ENCODE results near the gene SUCLG2. TPM values are rescaled to one million over a fixed set of nuclear protein-coding genes. Genes with fewer than 3 reads are reported as not detected.

SUCLG2 gene
- total and polyA plus RNA-seq, 10 of the 15 experiments (the other 5 are each of a cell fraction or from before 2014, with no cell fraction given): 17.8 to 50.9 (median 37.2) TPM

- TF ChIP-seq BMI1 (IDR thresholded peaks at IDR 0.05; ENCODE audit: borderline replicate concordance) (no peak; the same call in 1 of the 2 replicates), SUZ12 (IDR thresholded peaks at IDR 0.05; ENCODE audit: unreplicated experiment) (no peak), HSF1 (IDR thresholded peaks at IDR 0.05; ENCODE audit: low read depth, low read length) (no peak), SMAD1 (IDR thresholded peaks at IDR 0.05; ENCODE audit: low read depth, partially characterized antibody) (no peak), RUNX3 (IDR thresholded peaks at IDR 0.05; ENCODE audit: low read length) (peak; percentile 94), CUX1 (IDR thresholded peaks at IDR 0.05; ENCODE audit: insufficient replicate concordance, low read depth, low read length) (no peak), CEBPZ (IDR thresholded peaks at IDR 0.05; ENCODE audit: low read depth, low read length) (no peak), SIX5 (IDR thresholded peaks at IDR 0.05; ENCODE audit: low read depth, low read length, severe bottlenecking) (no peak), NR2C2 (IDR thresholded peaks at IDR 0.05; ENCODE audit: borderline replicate concordance, control insufficient read depth, insufficient read length, low read depth) (no peak), GATAD2B (conservative IDR thresholded peaks at IDR 0.05; ENCODE audit: low read depth) (peak; percentile 75), FOXK2 (IDR thresholded peaks at IDR 0.05) (no peak), NFIC (IDR thresholded peaks at IDR 0.05; ENCODE audit: low read depth, low read length) (peak; percentile 88), E2F4 (IDR thresholded peaks at IDR 0.05; ENCODE audit: low read depth, low read length) (no peak), BCL11A (IDR thresholded peaks at IDR 0.05; ENCODE audit: low read depth, low read length) (peak; percentile 56), RBBP5 (conservative IDR thresholded peaks at IDR 0.05) (no peak), ZNF622 (IDR thresholded peaks at IDR 0.05) (no peak)
These were observed 1.1 kb upstream of the SUCLG2 start (continued) for GRCh38 chr3:67655364-67656121.
